SH-SY5Y (cell line): ENCODE results near the gene GBP6.

Experiments
- GATA2 ChIP-seq: IDR thresholded peaks from 2 replicates; pipeline ENCODE4 v1.6.1; 2011; ENCODE audit warnings: mild to moderate bottlenecking, low read depth, low read length
- GATA3 ChIP-seq: IDR thresholded peaks from 2 replicates; pipeline ENCODE4 v1.6.1; 2011; ENCODE audit warnings: low read depth, mild to moderate bottlenecking, low read length, moderate library complexity

GBP6 gene

GRCh38 chr1:89358287-89358893 is 5.5 kb upstream of the GBP6 start:
- TF ChIP-seq GATA2: no peak
- no peak for TF ChIP-seq GATA3

GRCh38 chr1:89360716-89361115 is 3.1 kb upstream of the GBP6 start:
- TF ChIP-seq GATA2: no peak
- no peak for TF ChIP-seq GATA3

- TF ChIP-seq GATA3 (no peak), GATA2 (no peak)
Measured at GRCh38 chr1:89361681-89362080, 2.2 kb upstream of the GBP6 start.

- TF ChIP-seq GATA2: no peak
- TF ChIP-seq GATA3: no peak
Measured at GRCh38 chr1:89363196-89363595, 663 bp upstream of the GBP6 start.

- no peak for TF ChIP-seq GATA2
- TF ChIP-seq GATA3: no peak
Measured at GRCh38 chr1:89364954-89365550, 1.2 kb downstream of the GBP6 start.

GRCh38 chr1:89367221-89367620 is 3.4 kb downstream of the GBP6 start:
- TF ChIP-seq GATA3 (no peak), GATA2 (no peak)

- TF ChIP-seq GATA3 (no peak), GATA2 (no peak)
Measured at GRCh38 chr1:89369331-89369730, 5.5 kb downstream of the GBP6 start.

GRCh38 chr1:89378001-89378400 is 14.1 kb downstream of the GBP6 start:
- TF ChIP-seq GATA3 (no peak), GATA2 (no peak)

- no peak for TF ChIP-seq GATA3
Measured at GRCh38 chr1:89381618-89382017, 17.8 kb downstream of the GBP6 start.

GRCh38 chr1:89382479-89382878 is 18.6 kb downstream of the GBP6 start:
- TF ChIP-seq GATA2: no peak
- TF ChIP-seq GATA3: no peak

- TF ChIP-seq GATA2: no peak
- no peak for TF ChIP-seq GATA3
Measured at GRCh38 chr1:89383185-89383584, 19.3 kb downstream of the GBP6 start.

GRCh38 chr1:89390707-89391106 is 26.8 kb downstream of the GBP6 start:
- TF ChIP-seq GATA3: no peak
- TF ChIP-seq GATA2: no peak

- no peak for TF ChIP-seq GATA2
- no peak for TF ChIP-seq GATA3
Measured at GRCh38 chr1:89391686-89392085, 27.8 kb downstream of the GBP6 start.

GRCh38 chr1:89394851-89395250 is 31.0 kb downstream of the GBP6 start:
- TF ChIP-seq GATA3: no peak
- no peak for TF ChIP-seq GATA2

- TF ChIP-seq GATA2 (no peak), GATA3 (no peak)
Measured at GRCh38 chr1:89396902-89397301, 33.0 kb downstream of the GBP6 start.
